Lower leg skin (tissue), 3 donors: Measurements from ENCODE around the gene SYNPO2L.

ENCODE experiments used
- CTCF ChIP-seq, 3 donors: fragments of 450-650 bp; IDR thresholded peaks; one replicate each; pipeline ENCODE4 v1.5.1; 2016; ENCODE audit warnings: antibody characterized with exemption in 3 of 3, mild to moderate bottlenecking in 3 of 3, moderate library complexity in 2 of 3
- POLR2A ChIP-seq, 2 donors: fragments of 450-650 bp; IDR thresholded peaks; one replicate each; pipeline ENCODE4 v1.6.1; 2016 to 2017; ENCODE audit warnings: antibody characterized with exemption in 2 of 2, mild to moderate bottlenecking in 1 of 2, moderate library complexity in 1 of 2

DNA sequence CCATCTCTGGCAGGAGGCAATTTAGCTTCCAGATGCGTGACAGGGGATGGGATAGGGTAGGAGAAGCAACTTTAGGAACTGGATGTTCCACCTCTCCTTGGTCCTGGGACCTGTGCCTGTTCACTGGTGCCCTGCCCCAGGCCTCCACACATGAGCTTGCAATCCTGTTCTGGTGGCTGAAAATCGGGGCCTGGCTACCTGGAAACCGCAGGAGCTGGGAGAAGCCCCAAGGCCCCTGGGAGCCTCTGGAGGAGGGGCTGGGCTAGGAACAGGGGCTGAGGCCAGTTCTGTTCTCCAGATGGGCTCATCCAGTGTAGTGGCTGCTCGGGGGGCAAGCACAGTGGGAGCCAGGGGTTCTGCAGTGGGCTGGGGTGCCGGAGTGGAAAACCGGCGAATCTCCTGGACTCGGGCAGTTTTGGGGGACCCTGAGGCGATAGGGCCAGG lies 9.2 kb downstream of the SYNPO2L start:
- TF ChIP-seq CTCF (IDR thresholded peaks at IDR 0.05) (no peak), POLR2A (IDR thresholded peaks at IDR 0.05) (no peak)
